Measurements from ENCODE around the gene WSCD1.
A peak's percentile ranks its signal among the peaks of the same experiment; 100 is the strongest.

WSCD1 gene

DNA sequence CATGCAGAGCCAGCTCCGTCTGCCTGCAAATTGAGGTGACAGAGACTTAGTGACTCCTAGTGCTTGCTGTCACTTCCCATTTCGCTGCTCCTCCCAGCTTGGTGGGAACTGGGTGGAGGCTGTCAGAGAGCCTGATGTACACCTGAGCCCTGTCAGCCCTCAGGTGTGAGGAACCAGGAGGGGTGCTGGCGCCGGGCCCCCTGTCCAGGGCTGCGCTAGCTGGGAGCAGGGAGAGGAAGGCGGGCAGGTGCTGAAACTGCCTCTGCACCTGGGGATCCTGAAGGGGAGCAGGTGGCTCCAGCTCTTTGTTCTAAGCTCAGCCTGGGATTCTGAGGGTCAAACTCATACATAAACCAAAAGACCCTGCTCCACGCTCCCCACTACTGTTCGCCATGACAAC is 10.8 kb upstream of the WSCD1 start:
- DNase-seq (ENCODE audit: low read depth, low spot score), result no peak

GRCh38 chr17:6061290-6061689 is 8.9 kb upstream of the WSCD1 start:
- DNase-seq (ENCODE audit: low read depth, low spot score), result no peak

GRCh38 chr17:6064868-6065267 is 5.3 kb upstream of the WSCD1 start:
- DNase-seq (ENCODE audit: low read depth, low spot score), result no peak

- no peak for DNase-seq (ENCODE audit: low read depth, low spot score)
These were observed 4.8 kb upstream of the WSCD1 start for GRCh38 chr17:6065351-6065750.

DNA sequence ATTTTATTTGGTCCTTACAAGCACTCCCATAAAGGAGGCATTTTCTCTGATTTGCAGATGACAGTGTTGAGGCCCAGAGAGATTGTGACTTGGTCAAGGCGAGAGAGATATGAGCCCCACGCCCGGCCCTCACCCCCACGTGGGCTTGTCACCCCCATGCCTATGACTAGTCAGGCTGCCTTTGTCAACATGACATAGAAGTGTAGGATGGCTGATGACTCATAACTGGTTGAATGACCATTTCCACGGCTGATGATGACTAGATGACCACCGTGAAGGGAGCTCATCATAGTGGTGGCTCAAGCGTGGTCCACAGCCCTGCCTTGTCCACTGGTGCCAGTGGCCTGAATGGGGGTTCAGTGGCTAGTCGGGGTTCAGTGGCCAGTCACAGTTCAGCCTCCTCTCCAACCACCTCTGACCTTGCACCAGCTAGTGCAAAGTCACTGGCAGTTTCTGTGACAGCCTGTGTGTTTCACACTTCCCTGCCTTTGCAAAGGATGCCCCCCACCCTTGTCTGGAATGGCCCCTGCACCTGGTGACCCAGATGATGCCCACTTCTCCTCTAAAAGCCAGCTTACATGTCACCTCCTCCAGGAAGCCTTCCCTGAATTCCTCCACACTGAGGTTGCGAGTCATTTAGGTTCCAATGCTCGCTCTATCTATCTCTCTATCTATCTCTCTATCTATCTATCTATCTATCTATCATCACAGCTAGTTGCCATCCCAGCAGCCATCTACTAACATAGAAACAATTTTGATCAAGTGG is 3.8 kb upstream of the WSCD1 start:
- DNase-seq (ENCODE audit: low read depth, low spot score), result no peak

GRCh38 chr17:6067060-6067459 is 3.1 kb upstream of the WSCD1 start:
- no peak for DNase-seq (ENCODE audit: low read depth, low spot score)

GRCh38 chr17:6070430-6070912 is 292 bp downstream of the WSCD1 start:
- DNase-seq (ENCODE audit: low read depth, low spot score), result no peak

GRCh38 chr17:6070913-6071511 is 833 bp downstream of the WSCD1 start:
- peak; percentile 32 for DNase-seq (ENCODE audit: low read depth, low spot score)

DNA sequence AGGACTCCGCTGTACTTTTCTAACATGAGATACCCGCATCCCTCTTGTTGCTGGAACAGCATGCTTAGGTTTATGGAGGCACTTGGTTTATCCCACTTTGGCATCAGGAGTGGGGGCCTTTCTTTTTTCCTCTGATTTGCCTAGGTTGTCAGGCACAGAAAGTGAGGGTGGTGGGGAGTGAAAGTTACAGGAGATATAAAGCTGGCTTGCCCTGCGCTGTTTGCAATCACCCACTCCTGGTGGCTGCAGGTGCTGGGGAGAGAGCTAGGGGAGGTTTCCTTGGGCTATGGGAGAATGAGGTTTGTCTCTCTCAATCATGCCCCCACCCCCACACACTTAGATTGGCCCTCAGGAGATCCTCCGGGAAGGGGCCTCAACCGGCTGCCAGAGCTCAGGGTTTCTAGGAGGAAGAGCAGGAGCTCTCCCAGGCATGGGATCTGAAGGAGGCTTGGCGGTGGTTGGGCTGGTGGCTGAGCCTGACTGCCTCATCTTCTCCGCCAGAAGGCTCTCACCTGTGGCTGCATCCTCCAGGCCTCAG is 1.4 kb downstream of the WSCD1 start:
- DNase-seq (ENCODE audit: low read depth, low spot score), result no peak

DNA sequence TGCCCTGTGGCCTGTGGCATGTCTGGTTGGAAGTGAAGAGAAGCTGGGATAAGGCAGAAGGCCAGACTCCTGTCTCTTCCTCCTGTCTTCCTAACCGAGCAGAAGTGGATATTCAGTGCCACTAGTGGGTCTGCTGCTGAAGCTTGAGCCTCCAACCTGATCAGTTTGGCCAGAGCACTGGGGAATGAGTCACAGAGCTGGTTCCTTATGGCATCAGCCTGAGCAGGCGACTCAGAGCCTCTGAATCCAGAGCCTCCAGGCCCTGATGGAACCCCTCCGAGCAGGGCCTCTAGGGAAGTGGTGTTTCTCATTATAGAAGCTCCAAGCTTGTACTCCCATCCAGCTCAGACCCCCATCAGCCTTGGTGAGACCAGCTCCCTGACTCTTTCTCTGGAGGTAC is 2.0 kb downstream of the WSCD1 start:
- no peak for DNase-seq (ENCODE audit: low read depth, low spot score)

DNA sequence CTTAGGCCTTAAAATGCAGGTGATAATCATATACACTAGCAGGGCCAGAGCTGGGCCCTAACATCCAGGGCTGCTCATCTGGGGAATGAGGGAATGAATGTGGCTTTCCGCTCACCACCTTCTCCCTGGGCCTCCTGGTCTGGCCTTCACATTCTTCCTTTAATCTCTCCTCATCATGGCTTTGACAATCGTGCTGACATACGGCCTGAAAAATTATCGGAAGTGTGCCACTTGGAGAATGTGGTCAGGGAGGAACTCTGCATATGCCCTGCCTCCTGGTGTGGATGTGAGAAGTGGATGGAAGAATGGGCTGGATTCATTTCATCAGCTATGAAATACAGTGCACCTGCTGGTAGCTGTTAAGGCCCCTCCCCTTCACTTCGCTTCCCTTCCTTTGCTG is 2.4 kb downstream of the WSCD1 start:
- no peak for DNase-seq (ENCODE audit: low read depth, low spot score)

GRCh38 chr17:6073620-6074019 is 3.4 kb downstream of the WSCD1 start:
- DNase-seq (ENCODE audit: low read depth, low spot score), result no peak

DNA sequence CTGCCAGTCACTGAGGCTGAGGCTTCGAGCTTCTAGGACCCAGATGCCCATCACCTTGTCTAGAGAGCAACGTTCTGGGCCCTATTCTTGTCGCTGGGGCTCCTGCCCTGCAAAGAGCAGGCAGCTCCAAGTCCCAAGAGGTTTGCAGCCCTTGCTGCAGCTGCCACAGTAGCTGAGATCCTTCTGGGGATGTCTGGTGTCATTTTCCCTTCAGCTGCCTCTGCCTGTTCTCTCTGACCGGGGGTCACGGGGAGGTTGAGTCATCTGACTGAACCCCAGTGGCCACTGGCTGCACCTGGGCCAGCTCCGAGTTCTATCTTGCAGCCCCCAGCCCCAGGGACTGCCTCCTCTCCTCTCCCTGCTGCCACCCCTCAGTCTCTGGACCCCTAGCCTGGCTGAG is 4.9 kb downstream of the WSCD1 start:
- no peak for DNase-seq (ENCODE audit: low read depth, low spot score)

- DNase-seq (ENCODE audit: low read depth, low spot score), result no peak
These were observed 5.7 kb downstream of the WSCD1 start for GRCh38 chr17:6075845-6076244.

DNA sequence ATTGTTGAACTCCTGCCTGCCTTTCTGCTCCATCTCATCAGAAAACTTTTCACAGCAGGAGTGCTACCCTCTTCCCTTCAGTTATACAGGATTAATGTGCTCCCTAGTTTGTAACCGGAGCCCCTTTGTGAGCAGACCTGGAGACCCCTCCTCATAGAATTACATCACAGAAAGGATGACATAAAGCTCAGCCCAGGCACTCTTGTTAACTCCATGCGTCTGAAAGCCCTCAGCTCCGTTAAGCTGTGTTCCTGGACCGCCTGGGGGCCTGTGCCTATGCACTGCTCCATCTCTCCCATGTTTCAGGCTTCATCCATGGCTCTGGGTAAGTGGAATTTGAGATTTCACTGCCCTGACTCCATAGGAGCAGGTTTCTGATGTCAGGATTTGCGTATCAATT is 7.6 kb downstream of the WSCD1 start:
- DNase-seq (ENCODE audit: low read depth, low spot score), result no peak

DNA sequence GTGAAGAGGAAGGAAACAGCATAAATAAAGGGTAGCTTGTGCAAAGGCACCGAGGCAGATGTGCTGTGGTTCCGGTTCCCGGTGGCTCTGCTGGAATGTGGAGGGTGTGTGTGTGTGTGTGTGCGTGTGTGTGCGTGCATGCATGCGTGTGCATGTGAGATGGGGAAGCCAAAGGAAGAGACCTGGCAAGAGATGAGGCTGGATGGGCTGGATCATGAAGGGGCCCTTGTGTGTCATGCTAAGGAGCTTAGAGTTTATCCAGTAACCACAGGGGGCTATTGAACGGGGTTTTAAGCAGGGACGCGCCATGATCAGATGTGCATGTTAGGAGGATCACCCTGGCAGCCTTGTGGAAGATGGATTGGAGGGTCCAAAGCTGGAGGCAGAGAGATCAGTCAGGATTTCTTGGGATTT is 8.3 kb downstream of the WSCD1 start:
- no peak for DNase-seq (ENCODE audit: low read depth, low spot score)

DNA sequence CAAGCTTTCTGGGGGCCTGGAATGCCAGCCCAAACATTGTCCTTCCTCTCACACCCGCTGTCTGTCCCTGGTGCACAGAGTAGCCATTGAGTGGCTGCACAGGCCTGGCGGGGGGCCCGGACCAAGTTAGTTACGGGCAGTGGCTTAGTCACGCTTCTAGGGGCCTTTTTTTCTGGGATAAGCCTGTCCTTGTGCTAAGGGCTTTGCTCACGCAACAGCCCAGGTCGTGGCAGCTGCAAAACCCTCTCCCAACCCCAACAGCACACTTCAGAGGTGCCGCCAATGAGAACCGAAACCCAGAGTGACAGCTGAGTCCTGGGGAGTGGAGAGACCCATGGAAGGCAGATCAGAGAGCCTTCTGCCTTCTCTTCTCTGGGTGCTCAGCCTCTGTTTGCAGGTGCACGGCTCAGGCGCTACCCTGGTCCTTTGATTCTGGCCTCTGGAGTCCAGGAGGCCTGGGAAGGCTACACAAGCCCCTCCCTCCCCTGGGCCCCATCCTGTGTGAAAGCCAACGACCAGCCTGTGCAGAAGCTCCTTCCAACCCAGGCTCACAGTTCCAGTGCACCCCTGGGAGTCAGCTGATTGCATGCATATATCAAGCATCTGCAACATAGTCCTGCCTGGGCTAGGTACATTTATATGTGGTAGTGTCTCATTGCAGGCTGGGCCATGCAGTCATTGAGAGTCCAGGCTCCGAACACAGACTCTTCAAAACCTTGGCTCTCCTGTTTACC is 9.1 kb downstream of the WSCD1 start:
- DNase-seq (ENCODE audit: low read depth, low spot score), result no peak

DNA sequence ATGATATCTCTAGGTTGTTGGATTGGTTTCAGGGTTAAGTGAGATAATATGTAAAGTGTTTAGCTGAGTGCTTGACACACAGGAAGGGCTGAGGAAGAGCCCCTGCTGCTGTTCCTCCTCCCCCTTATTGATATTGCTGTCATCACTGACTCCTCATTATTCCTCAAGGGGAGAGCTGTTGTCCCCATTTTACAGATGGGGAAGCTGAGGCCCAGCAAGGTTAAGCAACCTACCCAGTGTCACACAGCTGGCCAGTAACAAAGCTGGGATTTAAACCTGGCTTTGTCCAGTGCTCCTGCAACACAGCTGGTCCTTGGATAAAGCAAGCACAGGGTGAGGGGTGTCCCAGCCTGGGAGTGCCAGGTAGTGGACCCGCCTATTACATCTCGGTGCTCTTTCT is 9.8 kb downstream of the WSCD1 start:
- no peak for DNase-seq (ENCODE audit: low read depth, low spot score)

- no peak for DNase-seq (ENCODE audit: low read depth, low spot score)
These were observed 10.7 kb downstream of the WSCD1 start for GRCh38 chr17:6080711-6081430.

GRCh38 chr17:6082335-6082734 is 12.2 kb downstream of the WSCD1 start:
- no peak for DNase-seq (ENCODE audit: low read depth, low spot score)

DNA sequence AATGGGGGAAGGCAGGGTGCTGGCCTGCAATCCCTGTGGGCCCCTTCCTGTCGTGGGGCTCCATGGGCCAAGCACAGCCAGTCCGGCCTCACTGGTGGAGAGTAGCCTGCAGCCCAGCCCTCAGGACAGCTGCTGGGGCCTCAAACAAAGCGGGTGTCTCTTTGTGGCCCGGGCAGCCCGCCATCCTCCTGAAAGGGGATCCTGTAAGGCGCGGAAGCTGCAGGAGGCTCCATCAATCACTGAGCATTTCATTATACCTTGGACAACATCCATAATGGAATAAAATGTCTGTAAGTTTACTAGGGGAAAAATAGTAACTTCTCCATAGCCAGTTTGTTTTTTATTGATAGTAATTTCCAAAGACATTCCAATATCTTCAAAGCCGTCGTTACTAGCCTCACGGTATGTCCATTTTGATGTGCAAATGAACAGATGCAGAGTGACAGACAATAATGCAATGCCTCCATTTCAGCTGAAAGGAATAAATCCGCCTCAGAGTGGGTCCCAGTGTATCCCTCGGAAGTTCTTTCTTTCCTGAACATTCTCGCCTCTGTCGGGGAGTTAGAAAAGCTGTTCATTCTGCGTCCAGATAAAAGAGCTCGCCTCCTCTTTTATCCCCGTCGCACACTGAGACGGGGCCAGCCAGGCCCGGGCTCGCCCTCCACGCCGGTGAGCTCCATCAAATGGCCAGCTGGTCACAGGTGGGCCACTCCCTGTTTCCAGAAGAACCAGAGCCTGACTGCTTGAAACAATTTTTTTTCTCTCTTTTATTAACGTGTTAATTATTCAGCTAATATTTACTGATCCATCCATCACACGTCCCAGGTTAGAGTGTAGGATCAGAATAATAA is 14.4 kb downstream of the WSCD1 start:
- no peak for DNase-seq (ENCODE audit: low read depth, low spot score)
